ENCODE data around the gene AMY2A.

GRCh38 chr1:103576065-103576464 is 41.2 kb upstream of the AMY2A start:
- TF ChIP-seq CTCF (IDR thresholded peaks at IDR 0.05; ENCODE audit: insufficient read depth, low read length) (no peak), SPI1 (IDR thresholded peaks at IDR 0.05; ENCODE audit: borderline replicate concordance, low read depth) (no peak), POLR2AphosphoS5 (IDR thresholded peaks at IDR 0.05; ENCODE audit: low read depth) (no peak)

Data from HL-60 (cell line).